ENCODE measurements around the gene CTNS. TPM values are rescaled to one million over a fixed set of nuclear protein-coding genes. Genes with fewer than 3 reads are reported as not detected.

The CTNS gene
- total RNA-seq, 6 experiments from 2014 or later: 8.8 to 10.2 (median 9.0) TPM

- Mint-ChIP-seq H3K36me3 (ENCODE audit: low read depth) (peaks cover 30% of the 10 kb centered on the region), H3K4me1 (ENCODE audit: low read depth) (peaks cover 27% of the 10 kb centered on the region), H3K4me3 (peak within 1 kb of the TSS; percentile 93), H3K27ac (peak within 1 kb of the TSS; percentile 88), H3K27me3 (ENCODE audit: insufficient read depth) (peaks cover 3% of the 10 kb centered on the region; the same call in 1 of the 2 replicates), H3K9me3 (no peaks in the 10 kb centered on the region)
- TF ChIP-seq, protein P1, sequence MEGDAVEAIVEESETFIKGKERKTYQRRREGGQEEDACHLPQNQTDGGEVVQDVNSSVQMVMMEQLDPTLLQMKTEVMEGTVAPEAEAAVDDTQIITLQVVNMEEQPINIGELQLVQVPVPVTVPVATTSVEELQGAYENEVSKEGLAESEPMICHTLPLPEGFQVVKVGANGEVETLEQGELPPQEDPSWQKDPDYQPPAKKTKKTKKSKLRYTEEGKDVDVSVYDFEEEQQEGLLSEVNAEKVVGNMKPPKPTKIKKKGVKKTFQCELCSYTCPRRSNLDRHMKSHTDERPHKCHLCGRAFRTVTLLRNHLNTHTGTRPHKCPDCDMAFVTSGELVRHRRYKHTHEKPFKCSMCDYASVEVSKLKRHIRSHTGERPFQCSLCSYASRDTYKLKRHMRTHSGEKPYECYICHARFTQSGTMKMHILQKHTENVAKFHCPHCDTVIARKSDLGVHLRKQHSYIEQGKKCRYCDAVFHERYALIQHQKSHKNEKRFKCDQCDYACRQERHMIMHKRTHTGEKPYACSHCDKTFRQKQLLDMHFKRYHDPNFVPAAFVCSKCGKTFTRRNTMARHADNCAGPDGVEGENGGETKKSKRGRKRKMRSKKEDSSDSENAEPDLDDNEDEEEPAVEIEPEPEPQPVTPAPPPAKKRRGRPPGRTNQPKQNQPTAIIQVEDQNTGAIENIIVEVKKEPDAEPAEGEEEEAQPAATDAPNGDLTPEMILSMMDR (IDR thresholded peaks at IDR 0.05): no peak
- peak; percentile 96 for DNase-seq
Measured at GRCh38 chr17:3668279-3669084, 31.9 kb downstream of the CTNS start, which contains the start of the genes EMC6 and TAX1BP3. EMC6 (plus strand) TSS chr17:3668812; CDS start chr17:3669147, 335 bp downstream. TAX1BP3 (minus strand) TSS chr17:3668578; CDS start chr17:3668526, 52 bp downstream.

DNA sequence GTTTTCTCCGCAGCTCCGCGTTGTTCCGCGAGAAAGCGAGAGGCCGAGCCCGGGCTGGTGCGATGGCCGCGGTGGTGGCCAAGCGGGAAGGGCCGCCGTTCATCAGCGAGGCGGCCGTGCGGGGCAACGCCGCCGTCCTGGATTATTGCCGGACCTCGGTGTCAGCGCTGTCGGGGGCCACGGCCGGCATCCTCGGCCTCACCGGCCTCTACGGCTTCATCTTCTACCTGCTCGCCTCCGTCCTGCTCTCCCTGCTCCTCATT is 32.5 kb downstream of the CTNS start:
- TF ChIP-seq, protein P1 (IDR thresholded peaks at IDR 0.05): no peak
- H3K4me3 Mint-ChIP-seq: peak overlapping the region; percentile 93
- H3K4me1 Mint-ChIP-seq (ENCODE audit: low read depth): peaks cover 27% of the 10 kb centered on the region
- peaks cover 30% of the 10 kb centered on the region for H3K36me3 Mint-ChIP-seq (ENCODE audit: low read depth)
- H3K9me3 Mint-ChIP-seq: no peaks in the 10 kb centered on the region
- H3K27ac Mint-ChIP-seq: peak overlapping the region; percentile 85
- no peak for DNase-seq
- H3K27me3 Mint-ChIP-seq (ENCODE audit: insufficient read depth): peaks cover 3% of the 10 kb centered on the region; the same call in 1 of the 2 replicates

DNA sequence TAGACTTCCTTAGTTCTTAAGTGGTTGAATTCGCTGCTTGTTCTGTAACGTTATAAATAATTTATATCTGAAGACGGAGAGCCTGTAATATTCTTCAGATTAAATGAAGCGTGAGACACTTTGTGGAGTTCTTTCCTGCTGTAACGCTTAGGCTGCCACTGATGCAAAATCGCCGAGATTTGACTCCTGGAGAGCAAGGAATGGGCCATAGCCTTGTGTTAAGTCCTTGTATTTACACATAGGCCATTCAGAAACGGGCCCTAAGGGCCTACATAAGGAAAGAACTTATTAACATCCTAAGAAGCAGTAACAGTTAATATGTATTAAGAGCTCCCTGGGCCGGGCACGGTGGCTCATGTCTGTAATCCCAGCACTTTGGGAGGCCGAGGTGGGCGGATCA is 33.0 kb downstream of the CTNS start:
- peak overlapping the region; percentile 85 for H3K27ac Mint-ChIP-seq
- peaks cover 27% of the 10 kb centered on the region for H3K4me1 Mint-ChIP-seq (ENCODE audit: low read depth)
- no peaks in the 10 kb centered on the region for H3K9me3 Mint-ChIP-seq
- H3K36me3 Mint-ChIP-seq (ENCODE audit: low read depth): peaks cover 24% of the 10 kb centered on the region
- no peak for DNase-seq
- TF ChIP-seq, protein P1 (IDR thresholded peaks at IDR 0.05): no peak
- peak overlapping the region; percentile 93 for H3K4me3 Mint-ChIP-seq
- peaks cover 3% of the 10 kb centered on the region for H3K27me3 Mint-ChIP-seq (ENCODE audit: insufficient read depth)

- no peak for DNase-seq
- no peak overlapping the region for H3K4me3 Mint-ChIP-seq
- no peaks in the 10 kb centered on the region for H3K9me3 Mint-ChIP-seq
- H3K27me3 Mint-ChIP-seq (ENCODE audit: insufficient read depth): peaks cover 3% of the 10 kb centered on the region
- no peak overlapping the region for H3K27ac Mint-ChIP-seq
- TF ChIP-seq, protein P1 (IDR thresholded peaks at IDR 0.05): no peak
- H3K36me3 Mint-ChIP-seq (ENCODE audit: low read depth): peaks cover 7% of the 10 kb centered on the region
- H3K4me1 Mint-ChIP-seq (ENCODE audit: low read depth): peaks cover 6% of the 10 kb centered on the region; the same call in 1 of the 2 replicates
Measured at GRCh38 chr17:3672571-3672970, 36.0 kb downstream of the CTNS start.

- Mint-ChIP-seq H3K4me1 (ENCODE audit: low read depth) (peaks cover 6% of the 10 kb centered on the region; the same call in 1 of the 2 replicates), H3K27ac (no peak overlapping the region), H3K9me3 (no peaks in the 10 kb centered on the region), H3K36me3 (ENCODE audit: low read depth) (no peaks in the 10 kb centered on the region), H3K27me3 (ENCODE audit: insufficient read depth) (peaks cover 1% of the 10 kb centered on the region; the same call in 1 of the 2 replicates), H3K4me3 (no peak overlapping the region)
- DNase-seq: no peak
- TF ChIP-seq, protein P1 (IDR thresholded peaks at IDR 0.05): no peak
Measured at GRCh38 chr17:3675886-3676285, 39.3 kb downstream of the CTNS start.

All from HFFc6 (cell line).